SIG-M5 treated with dmso at 0.1 percent for 504 hours (cell line): Measurements from ENCODE around the gene PDHX.

Experiments
- DNase-seq: peaks from one replicate; lab custom pipeline; 2025; ENCODE audit not compliant: unreplicated experiment; lab: John Stamatoyannopoulos, UW

Gene PDHX

DNA sequence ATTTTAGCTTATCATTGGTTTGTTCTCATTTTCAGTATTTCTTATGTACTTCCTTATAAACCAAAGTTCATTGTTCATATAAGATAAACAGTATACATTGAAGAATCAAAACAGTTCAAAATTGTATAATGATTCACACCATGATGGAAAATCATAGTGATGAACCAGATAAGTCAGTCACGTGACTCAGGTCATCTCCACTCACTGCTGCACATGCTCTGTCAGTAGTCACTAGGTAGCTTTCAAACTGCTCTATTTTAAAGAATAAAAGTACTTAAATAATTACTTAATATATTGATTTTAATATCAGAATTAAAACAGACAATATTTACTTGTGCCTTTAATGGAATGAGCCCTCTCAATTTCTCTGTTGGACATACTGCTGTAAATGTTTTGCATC, 37.5 kb downstream of the PDHX start:
- DNase-seq: no peak

DNA sequence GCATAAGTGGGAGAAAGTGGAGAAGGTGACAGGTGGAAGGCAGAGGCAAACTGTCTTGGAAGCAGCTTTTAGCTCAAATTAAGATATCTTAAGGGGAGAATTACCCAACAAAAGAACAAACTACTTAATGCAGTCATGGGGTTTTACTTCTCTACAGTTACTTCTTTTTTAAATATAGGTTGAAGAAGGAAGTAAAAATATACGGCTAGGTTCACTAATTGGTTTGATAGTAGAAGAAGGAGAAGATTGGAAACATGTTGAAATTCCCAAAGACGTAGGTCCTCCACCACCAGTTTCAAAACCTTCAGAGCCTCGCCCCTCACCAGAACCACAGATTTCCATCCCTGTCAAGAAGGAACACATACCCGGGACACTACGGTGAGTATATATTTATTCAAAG, 40.8 kb downstream of the PDHX start:
- DNase-seq: peak; percentile 53

- DNase-seq: no peak
Observed at GRCh38 chr11:34957606-34958005, 41.2 kb downstream of the PDHX start.

GRCh38 chr11:34959770-34960169, 43.4 kb downstream of the PDHX start:
- DNase-seq: no peak

DNA sequence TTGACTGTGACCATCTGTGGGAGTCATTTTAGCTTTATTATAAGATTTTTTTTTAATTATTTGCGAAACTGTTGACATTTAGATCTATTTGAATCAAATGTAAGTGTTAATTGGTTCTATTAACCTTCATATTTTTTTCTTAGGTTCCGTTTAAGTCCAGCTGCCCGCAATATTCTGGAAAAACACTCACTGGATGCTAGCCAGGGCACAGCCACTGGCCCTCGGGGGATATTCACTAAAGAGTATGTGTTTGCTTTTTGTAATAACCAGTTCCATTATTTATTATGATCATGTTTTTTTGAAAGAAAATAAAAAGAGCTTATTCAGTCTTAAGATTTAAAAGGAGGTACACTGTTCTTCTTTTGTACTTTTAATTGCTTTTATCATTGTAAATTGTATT, 43.9 kb downstream of the PDHX start:
- no peak for DNase-seq

DNA sequence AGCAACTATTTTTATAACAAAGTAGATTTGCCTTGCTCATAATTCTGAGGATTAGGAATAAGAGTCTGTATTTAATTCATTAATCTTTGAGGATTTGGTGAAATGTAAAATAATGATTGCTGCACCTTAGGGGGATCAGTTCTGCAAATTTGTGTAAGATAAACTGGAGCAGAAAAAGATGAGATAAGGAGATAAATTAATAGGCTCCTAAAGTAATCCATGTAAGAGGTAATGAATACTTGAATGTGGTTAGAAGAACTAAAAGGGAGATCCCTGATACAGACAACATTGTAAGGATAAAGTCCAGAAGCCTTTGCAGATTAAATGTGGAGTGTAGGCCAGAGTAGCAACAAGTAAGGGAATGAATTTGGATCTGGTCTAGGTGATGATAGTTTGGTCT, 45.6 kb downstream of the PDHX start:
- no peak for DNase-seq

DNA sequence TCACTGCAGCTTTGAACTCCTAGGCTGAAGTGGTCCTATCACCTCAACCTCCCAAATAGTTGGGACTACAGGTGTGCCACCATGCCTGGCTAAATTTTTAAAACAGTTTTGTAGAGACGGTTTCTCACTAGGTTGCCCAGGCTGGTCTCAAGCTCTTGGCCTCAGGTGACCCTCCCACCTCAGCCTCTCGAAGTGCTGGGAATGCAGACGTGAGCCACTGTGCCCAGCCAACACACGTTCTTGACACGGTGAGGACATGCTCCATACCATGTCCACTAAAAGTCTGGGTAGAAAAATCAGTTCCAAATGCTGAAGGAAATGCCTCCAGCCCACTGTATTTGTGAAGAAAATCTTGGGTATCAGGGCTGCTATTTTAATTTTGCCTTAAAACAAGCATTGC, 46.9 kb downstream of the PDHX start:
- no peak for DNase-seq

DNA sequence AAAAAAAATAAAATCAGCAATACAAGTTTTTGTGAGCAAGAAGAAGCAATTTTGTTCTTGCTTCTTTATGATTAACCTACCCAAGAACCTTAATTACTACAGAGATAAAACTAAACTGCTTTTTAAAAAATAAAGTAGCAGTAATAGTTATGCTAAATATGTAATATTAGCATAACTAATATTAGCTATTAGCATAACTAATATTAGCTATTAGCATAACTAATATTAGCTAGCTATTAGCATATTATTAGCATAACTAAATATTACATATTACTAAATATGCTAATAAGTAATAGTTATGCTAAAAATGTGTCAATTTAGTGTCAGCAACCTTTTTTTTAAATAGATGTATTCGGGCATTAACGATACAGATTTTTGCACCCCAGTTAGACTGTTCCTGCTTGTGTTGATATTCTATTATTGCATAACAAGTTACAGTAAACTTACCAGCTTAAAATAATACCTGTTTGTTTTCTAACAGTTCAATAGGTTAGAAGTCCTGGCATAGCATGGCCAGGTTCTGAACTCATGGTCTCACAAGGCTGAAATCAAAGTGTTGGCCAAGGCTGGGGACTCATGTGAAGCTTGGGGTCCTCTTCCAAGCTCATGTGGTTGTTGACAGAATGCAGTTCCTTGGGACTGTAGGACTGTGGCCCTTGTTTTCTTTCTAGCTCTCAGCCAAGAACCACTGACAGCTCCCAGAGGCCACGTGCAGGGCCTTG, 48.4 kb downstream of the PDHX start:
- no peak for DNase-seq

GRCh38 chr11:34968862-34969261, 52.4 kb downstream of the PDHX start:
- no peak for DNase-seq

DNA sequence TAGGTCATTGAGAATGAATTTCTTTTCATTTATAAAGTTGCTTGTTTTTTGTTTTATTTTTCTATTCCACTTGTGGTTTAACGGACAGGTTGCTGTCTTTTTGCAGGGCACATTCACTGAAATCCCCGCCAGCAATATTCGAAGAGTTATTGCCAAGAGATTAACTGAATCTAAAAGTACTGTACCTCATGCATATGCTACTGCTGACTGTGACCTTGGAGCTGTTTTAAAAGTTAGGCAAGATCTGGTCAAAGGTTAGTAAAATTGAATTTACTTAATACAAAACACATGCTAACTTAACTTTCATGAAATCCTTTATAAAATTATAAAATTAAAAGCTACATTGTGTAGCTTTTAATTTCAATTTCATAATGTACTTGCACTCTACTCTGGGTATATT, 53.6 kb downstream of the PDHX start:
- no peak for DNase-seq

DNA sequence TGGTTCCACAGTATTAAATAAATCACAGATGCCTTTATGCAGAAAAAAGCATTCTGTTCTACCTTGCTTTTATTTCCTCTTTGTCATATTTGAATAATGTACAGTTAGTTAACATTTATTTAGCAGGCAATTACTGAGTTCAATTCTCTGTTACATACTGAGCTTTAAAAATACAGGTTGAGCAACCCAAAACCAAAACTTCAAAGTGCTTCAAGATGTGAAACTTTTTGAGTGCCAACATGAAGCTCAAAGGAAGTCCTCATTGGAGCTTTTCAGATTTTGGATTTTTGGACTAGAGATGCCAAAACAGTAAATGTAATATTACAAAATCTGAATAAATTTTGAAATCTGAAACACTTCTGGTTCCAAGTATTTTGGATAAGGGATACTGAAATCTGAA, 54.1 kb downstream of the PDHX start:
- DNase-seq: no peak

DNA sequence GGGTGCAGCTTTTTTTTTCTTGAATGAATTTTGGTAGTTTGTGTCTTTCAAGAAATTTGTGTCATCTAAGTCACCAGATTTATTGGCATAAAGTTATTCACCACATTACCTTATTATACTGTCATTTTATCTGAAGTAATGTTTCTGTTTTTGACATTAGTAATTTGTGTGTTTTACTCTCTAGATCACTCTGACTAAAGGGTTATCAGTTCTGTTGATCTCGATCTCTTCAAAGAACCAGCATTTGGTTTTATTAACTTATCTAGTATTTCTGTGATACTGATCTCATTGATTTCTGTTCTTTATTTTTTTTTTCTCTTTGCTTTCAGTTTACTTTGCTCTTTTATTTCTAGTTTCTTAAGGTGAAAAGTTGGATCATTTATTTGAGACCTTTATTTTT, 55.5 kb downstream of the PDHX start:
- no peak for DNase-seq

DNA sequence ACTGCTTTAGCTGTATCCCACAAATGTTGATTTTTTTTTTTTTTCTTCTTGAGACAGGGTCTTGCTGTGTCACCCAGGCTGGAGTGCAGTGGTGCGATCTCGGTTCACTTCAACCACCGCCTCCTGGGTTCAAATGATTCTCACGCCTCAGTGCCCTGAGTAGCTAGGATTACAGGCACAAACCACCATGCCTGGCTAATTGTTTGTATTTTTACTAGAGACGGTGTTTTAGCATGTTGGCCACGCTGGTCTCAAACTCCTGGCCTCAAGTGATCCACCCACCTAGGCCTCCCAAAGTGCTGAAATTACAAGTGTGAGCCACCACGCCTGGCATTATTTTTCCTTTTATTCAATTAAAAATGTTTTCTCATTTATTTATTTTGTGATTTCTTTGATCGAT, 55.9 kb downstream of the PDHX start:
- DNase-seq: no peak

DNA sequence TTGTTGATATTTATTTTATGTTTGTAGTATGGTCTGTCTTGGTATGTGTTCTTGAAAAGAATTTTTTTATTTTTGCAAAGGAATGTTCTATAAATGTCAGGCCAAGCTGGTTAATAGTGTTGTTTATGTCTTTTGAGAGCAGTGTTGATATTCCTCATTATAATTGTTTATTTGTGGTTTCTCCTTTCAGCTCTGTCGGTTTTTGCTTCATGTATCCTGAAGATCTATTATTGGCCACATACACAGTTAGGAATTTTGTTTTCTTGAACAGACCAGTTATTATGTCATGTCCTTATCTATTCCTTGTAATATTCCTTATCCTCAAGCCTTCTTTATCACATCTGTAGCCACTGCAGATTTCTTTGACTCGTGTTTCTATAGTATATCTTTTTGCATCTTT, 56.5 kb downstream of the PDHX start:
- no peak for DNase-seq

DNA sequence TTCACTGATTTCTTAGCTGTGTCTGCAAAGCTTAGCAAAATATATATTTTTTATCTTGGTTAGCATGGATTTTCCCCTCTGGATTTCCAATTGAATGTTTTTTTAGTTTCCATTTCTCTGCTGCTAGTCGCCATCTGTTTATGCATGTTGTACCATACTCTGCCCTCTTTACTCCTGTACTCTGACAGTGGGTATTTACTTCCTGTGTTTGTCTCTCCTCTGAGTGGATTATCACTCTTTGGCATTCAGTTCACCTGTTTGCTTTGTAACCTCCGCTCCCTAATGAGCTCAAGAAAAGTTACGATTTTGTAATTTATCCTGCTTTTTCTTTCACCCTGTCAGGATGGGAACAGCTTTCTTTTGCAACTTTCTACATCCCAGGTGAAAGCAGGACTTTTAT, 59.1 kb downstream of the PDHX start:
- no peak for DNase-seq

- DNase-seq: no peak
Observed at GRCh38 chr11:34976496-34977088, 60.2 kb downstream of the PDHX start.

- DNase-seq: peak; percentile 39
Observed at GRCh38 chr11:34977089-34977912, 60.9 kb downstream of the PDHX start.

DNA sequence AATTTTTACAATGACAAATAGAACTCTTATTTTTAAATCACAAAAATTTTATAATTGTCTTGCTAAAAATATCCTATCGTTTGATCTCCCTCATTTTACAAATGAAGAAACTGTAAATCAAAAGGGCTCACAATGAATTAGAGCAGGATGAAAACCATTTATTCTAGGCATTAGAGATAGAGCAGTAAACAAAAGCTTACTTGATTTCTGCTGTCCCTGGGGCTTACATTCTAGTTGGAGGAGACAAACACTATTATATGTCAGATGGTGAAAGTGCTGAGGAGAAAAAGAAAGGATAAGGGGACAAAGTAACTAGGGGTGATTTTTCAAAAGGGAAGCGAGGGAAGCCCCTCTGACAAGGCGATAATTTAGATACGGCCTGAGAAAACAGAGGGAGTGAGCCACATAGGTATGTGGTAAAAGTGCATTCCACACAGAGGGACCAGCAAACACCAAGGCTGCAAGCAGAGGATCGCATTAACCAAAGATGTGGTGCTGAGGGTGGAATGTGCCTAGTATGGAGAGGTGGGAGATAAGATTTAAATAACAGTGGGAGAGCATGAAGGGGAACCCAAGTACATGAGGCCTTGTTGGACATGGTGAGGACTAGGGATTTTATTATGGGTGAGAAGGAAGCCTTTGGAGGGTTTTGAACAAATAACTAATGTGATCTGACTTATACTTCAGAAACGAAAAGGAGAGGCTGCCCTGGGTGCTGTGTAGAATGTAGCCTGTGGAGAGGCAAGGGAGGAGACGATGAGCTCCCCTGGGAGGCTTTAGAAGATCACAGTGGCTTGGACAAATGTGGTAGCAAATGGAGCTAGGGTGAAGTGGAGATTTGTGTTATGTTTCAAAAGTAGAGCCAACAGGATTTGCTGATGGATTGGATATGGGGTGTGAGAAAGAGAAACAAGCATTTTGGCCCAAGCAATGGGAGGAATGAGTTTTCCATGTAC, 62.1 kb downstream of the PDHX start:
- DNase-seq: no peak

- DNase-seq: no peak
Observed at GRCh38 chr11:34984514-34984913, 68.1 kb downstream of the PDHX start.

DNA sequence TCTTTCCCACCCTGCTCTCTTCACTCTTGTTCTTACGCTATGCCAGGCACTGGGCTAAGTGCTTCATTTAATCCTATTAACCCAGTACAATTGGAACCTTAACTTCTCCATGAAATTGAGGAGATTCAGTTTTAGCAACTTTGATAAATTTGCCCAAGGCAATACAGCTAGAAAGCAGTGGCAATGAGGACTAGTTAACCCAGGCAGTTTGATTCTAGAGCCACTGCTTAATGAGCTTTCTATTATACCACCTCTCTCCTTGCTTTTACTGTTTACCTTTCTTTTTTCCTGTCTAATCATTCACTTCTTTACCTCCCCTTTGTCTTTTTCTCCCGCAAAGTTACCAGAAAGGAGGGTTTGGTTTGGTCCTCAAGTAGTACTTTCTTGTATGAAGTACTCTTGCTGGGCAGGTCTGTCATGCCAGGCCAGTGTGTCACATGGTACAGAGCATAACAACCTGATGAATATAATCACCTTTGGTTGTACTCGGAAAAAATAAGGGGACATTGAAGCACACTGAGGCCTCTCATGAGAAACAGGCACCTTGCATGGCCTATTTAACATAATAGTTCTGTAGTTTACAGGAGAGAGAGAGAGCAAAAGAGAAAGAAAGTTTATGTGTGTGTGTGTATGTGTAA, 70.6 kb downstream of the PDHX start:
- no peak for DNase-seq

DNA sequence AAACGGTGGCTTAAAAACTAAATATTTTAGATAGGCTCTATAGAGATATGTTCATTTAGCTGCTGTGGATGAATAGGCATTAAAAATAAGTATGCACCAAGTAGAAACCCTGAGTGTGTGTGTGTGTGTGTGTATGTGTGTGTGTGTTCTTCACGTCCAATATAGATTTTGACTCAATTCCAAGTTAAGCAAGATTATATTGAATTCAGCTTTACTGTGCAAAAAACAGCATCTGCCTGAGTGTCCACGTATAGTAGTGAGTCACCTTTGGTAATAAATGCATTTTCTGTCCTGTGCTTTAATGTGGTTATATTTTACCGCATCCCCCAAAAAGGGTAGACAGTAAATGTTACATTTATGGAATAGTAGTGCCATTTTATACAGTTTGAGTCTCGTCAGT, 71.2 kb downstream of the PDHX start:
- no peak for DNase-seq
